Measurements from ENCODE around the gene THADA.

Gene THADA

GRCh38 chr2:43370146-43370545 is 225.7 kb downstream of the THADA start:
- H3K27ac ChIP-seq (replicated peaks), result no peak overlapping the region
- H3K4me3 ChIP-seq (replicated peaks; ENCODE audit: insufficient read depth, low read length), result no peak overlapping the region
- DNase-seq (ENCODE audit: low read depth in 1 of 2, low spot score in 1 of 2), result no peak
- TF ChIP-seq POLR2AphosphoS5 (IDR thresholded peaks at IDR 0.05; ENCODE audit: low read depth), result no peak
- TF ChIP-seq, protein P1, sequence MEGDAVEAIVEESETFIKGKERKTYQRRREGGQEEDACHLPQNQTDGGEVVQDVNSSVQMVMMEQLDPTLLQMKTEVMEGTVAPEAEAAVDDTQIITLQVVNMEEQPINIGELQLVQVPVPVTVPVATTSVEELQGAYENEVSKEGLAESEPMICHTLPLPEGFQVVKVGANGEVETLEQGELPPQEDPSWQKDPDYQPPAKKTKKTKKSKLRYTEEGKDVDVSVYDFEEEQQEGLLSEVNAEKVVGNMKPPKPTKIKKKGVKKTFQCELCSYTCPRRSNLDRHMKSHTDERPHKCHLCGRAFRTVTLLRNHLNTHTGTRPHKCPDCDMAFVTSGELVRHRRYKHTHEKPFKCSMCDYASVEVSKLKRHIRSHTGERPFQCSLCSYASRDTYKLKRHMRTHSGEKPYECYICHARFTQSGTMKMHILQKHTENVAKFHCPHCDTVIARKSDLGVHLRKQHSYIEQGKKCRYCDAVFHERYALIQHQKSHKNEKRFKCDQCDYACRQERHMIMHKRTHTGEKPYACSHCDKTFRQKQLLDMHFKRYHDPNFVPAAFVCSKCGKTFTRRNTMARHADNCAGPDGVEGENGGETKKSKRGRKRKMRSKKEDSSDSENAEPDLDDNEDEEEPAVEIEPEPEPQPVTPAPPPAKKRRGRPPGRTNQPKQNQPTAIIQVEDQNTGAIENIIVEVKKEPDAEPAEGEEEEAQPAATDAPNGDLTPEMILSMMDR (IDR thresholded peaks at IDR 0.05; ENCODE audit: insufficient read depth, low read length), result no peak
- no peak for TF ChIP-seq REST (IDR thresholded peaks at IDR 0.05; ENCODE audit: insufficient replicate concordance, low read depth)
- TF ChIP-seq SPI1 (IDR thresholded peaks at IDR 0.05; ENCODE audit: borderline replicate concordance, low read depth), result no peak
- no peak for TF ChIP-seq GABPA (IDR thresholded peaks at IDR 0.05; ENCODE audit: low read depth)
- H3K27me3 ChIP-seq (ENCODE audit: insufficient read depth, poor library complexity, severe bottlenecking), result no peaks in the 10 kb centered on the region

DNA sequence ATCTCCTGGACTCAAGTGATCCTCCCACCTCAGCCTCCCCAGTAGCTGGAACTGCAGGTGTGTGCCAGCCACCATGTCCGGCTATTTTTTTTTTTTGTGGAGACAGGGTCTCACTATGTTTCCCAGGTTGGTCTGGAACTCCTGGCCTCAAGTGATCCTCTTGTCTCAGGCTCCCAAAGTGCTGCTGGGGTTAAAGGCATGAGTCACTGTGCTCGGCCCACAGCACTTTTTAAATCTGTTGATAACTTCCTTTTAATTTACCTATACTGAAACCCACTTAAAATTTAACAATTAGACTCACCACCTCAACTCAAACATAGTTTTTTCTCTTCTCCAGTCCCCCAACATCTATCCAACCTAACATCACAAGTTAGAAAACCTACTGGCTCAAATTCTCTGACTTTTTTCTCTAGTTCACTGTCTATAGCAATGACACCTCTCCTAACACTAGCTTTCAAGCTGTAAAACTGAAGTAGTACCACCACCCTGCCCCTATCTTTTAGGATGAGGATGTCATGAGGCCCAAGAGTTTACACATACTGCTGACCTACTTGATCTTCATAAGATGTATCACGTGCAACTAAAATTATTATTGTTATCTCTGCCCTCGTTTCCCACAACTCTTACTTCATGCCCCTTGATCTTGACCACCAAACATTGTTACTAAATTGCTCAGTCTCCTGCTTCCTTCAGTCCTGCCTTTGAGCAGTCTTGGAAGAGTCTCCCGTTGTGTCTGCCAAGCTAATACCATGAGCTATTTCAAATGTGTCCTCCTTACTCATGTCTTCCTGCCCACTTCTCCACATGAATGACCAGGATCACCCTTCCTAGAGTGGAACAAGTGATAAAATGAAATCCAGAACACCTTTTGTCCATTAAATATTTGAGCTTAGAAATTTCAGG is 227.1 kb downstream of the THADA start:
- H3K4me3 ChIP-seq (replicated peaks; ENCODE audit: insufficient read depth, low read length), result no peak overlapping the region
- TF ChIP-seq, protein P1 (IDR thresholded peaks at IDR 0.05; ENCODE audit: insufficient read depth, low read length), result no peak
- TF ChIP-seq GABPA (IDR thresholded peaks at IDR 0.05; ENCODE audit: low read depth) (no peak), REST (IDR thresholded peaks at IDR 0.05; ENCODE audit: insufficient replicate concordance, low read depth) (no peak), POLR2AphosphoS5 (IDR thresholded peaks at IDR 0.05; ENCODE audit: low read depth) (no peak), SPI1 (IDR thresholded peaks at IDR 0.05; ENCODE audit: borderline replicate concordance, low read depth) (no peak)
- no peak for DNase-seq (ENCODE audit: low read depth in 1 of 2, low spot score in 1 of 2)
- no peaks in the 10 kb centered on the region for H3K27me3 ChIP-seq (ENCODE audit: insufficient read depth, poor library complexity, severe bottlenecking)
- no peak overlapping the region for H3K27ac ChIP-seq (replicated peaks)

DNA sequence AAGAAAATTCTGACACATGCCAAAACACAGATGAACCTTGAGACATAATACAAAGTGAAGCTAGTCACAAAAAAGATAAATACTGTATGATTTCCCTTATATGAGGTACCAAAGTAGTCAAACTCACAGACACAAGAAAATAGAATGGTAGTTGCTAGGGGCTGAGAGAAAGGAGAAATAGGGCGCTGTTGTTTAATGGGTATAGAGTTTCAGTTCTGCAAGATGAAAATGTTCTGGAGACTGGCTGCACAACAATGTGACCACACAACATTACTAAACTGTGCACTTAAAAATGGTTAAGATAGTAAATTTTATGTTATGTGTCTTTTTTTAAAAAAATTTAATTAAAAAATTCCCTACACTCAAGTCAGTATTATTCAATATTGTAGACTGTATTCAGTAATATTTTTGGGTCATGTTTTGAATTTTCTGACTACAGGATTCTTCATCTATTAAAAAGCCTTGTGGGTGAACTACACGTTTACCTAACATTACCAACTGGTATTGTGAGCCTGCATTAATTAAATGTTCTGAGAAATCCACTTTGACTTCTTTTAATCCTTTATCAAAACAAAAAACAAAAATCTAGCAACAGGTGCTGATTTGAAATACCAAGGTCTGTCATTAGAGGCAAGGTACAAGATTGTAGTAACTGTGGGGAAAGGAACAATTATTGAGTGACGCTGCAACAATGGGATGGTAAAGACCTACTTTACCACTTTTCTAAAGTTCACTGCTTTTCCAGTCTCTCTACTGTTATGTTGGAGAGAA is 228.6 kb downstream of the THADA start:
- H3K4me3 ChIP-seq (replicated peaks; ENCODE audit: insufficient read depth, low read length), result no peak overlapping the region
- no peaks in the 10 kb centered on the region for H3K27me3 ChIP-seq (ENCODE audit: insufficient read depth, poor library complexity, severe bottlenecking)
- H3K27ac ChIP-seq (replicated peaks), result no peak overlapping the region
- DNase-seq (ENCODE audit: low read depth in 1 of 2, low spot score in 1 of 2), result no peak
- TF ChIP-seq REST (IDR thresholded peaks at IDR 0.05; ENCODE audit: insufficient replicate concordance, low read depth) (no peak), GABPA (IDR thresholded peaks at IDR 0.05; ENCODE audit: low read depth) (no peak), SPI1 (IDR thresholded peaks at IDR 0.05; ENCODE audit: borderline replicate concordance, low read depth) (no peak), POLR2AphosphoS5 (IDR thresholded peaks at IDR 0.05; ENCODE audit: low read depth) (no peak)
- TF ChIP-seq, protein P1 (IDR thresholded peaks at IDR 0.05; ENCODE audit: insufficient read depth, low read length), result no peak

Data from HL-60 (cell line).